Nucleus accumbens (tissue), 56 donors: ENCODE measurements around the gene ERP27.

Experiments used
- DNase-seq, 56 donors: peaks; one replicate each; lab custom pipeline; 2025; lab: John Stamatoyannopoulos, UW

ERP27 gene

GRCh38 chr12:14938301-14938700 is at the start of gene ERP27:
ERP27 (minus strand) TSS chr12:14938537; CDS start chr12:14938508, 29 bp downstream.
- no peak for DNase-seq

GRCh38 chr12:14988035-14988434 is 49.7 kb upstream of the ERP27 start:
- DNase-seq: no peak

- no peak for DNase-seq
Measured at GRCh38 chr12:14986449-14986848, 48.1 kb upstream of the ERP27 start.

- DNase-seq: no peak
Measured at GRCh38 chr12:14984766-14985285, 46.5 kb upstream of the ERP27 start.

- DNase-seq: no peak
Measured at GRCh38 chr12:14984036-14984435, 45.7 kb upstream of the ERP27 start.

GRCh38 chr12:14982991-14983390 is 44.7 kb upstream of the ERP27 start:
- no peak for DNase-seq

- DNase-seq: no peak
Measured at GRCh38 chr12:14982562-14982961, 44.2 kb upstream of the ERP27 start.

GRCh38 chr12:14981049-14981448 is 42.7 kb upstream of the ERP27 start:
- DNase-seq: no peak

GRCh38 chr12:14979468-14979867 is 41.1 kb upstream of the ERP27 start:
- no peak for DNase-seq

- DNase-seq: no peak
Measured at GRCh38 chr12:14976658-14977057, 38.3 kb upstream of the ERP27 start.

- no peak for DNase-seq
Measured at GRCh38 chr12:14975457-14975856, 37.1 kb upstream of the ERP27 start.

- DNase-seq: no peak
Measured at GRCh38 chr12:14974633-14975032, 36.3 kb upstream of the ERP27 start.

GRCh38 chr12:14972816-14973215 is 34.5 kb upstream of the ERP27 start, which contains the start of gene PDE6H:
PDE6H (plus strand) TSS chr12:14973042; CDS start chr12:14978013, 4,971 bp downstream.
- no peak for DNase-seq

GRCh38 chr12:14970473-14970872 is 32.1 kb upstream of the ERP27 start:
- no peak for DNase-seq

- no peak for DNase-seq
Measured at GRCh38 chr12:14968478-14968877, 30.1 kb upstream of the ERP27 start.

- DNase-seq: no peak
Measured at GRCh38 chr12:14965221-14965620, 26.9 kb upstream of the ERP27 start.

- DNase-seq: no peak
Measured at GRCh38 chr12:14964406-14964805, 26.1 kb upstream of the ERP27 start.

- no peak for DNase-seq
Measured at GRCh38 chr12:14963520-14963919, 25.2 kb upstream of the ERP27 start.

GRCh38 chr12:14962797-14963196 is 24.5 kb upstream of the ERP27 start:
- DNase-seq: no peak

- DNase-seq: no peak
Measured at GRCh38 chr12:14962153-14962539, 23.8 kb upstream of the ERP27 start.

- DNase-seq: no peak
Measured at GRCh38 chr12:14961466-14962152, 23.3 kb upstream of the ERP27 start, which contains the start of gene ARHGDIB. ARHGDIB (minus strand) TSS chr12:14961601; CDS start chr12:14950712, 10,889 bp downstream.
